Activated CD8-positive, alpha-beta memory T cell treated with anti-CD3 and anti-CD28 coated beads, Interleukin-2, amount 10 ng/mL, durations not matched to agents 7 days and 5 days (primary cell): ENCODE results near the gene ABHD6. TPM values are rescaled to one million over a fixed set of nuclear protein-coding genes. Genes with fewer than 3 reads are reported as not detected.
"Not testable (repeated sequence)": the region's sequence is repeated elsewhere in the genome, so short reads cannot be mapped to it uniquely, and the experiment has no call there.

ENCODE experiments used
- ATAC-seq: fragments of 150-1000 bp; cut with Tn5 transposase; one replicate; pipeline ENCODE4 v1.10.0; 2021; ENCODE audit warnings: moderate library complexity
- CTCF ChIA-PET: fragments of 350-600 bp; sonication (Branson Sonifier 250); formaldehyde crosslinking; loops from one replicate; lab custom pipeline; 2021; ENCODE audit warnings: antibody characterized with exemption; lab: Charles Lee
- DNase-seq: peaks from one replicate; pipeline ENCODE4 v3.0.0-alpha.2; 2020
- H3K27ac Mint-ChIP-seq: one replicate; pipeline ENCODE4 v1.8.0; 2021; ENCODE audit warnings: mild to moderate bottlenecking, mixed read lengths
- H3K27me3 Mint-ChIP-seq: one replicate; pipeline ENCODE4 v1.8.0; 2021; ENCODE audit warnings: mixed read lengths
- H3K36me3 Mint-ChIP-seq: one replicate; pipeline ENCODE4 v1.8.0; 2021; ENCODE audit warnings: mild to moderate bottlenecking, mixed read lengths
- H3K4me1 Mint-ChIP-seq: one replicate; pipeline ENCODE4 v1.8.0; 2021; ENCODE audit warnings: mixed read lengths
- H3K4me3 Mint-ChIP-seq: one replicate; pipeline ENCODE4 v1.8.0; 2021; ENCODE audit warnings: mild to moderate bottlenecking, moderate library complexity, mixed read lengths
- H3K9me3 Mint-ChIP-seq: one replicate; pipeline ENCODE4 v1.8.0; 2022; ENCODE audit warnings: low read depth, mixed read lengths
- total RNA-seq, 2 experiments: library from RNA; stranded (reverse); gene quantifications; one replicate each; pipeline ENCODE4 v1.2.3, GENCODE V29; 2021

The ABHD6 gene
- total RNA-seq, 2 experiments from 2014 or later = 5.0 to 7.3 TPM

DNA sequence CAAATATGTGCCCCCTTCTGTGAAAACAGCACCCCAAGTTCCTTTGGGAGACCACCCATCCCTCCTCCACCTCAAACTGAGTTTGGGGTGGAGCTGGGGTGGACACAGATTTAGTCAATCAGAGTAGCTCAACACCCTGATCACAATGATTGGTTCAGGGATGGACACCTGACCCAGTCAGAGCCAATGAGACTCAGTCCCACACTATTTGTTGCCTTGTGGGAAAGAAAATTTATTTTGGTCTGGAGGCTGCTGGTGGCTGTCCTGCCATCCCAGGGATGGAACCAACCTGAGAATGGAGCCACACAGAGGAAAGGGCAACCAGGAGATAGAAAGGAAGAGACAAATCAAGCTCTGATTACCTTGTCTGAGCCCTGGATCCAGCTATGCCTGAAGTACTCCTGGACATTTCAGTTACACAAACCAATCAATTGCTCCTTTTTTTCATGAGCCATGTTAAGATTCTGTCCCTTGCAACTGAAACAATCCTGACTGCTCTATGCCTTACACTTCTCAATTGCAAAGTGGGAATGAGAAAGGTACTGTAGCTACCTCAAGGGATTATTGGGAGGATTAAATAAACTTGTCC lies 37.4 kb upstream of the ABHD6 start:
- ATAC-seq (no peak), DNase-seq (no peak)
- no peaks in the 10 kb centered on the region for H3K9me3 Mint-ChIP-seq
- peaks cover 6% of the 10 kb centered on the region for H3K4me1 Mint-ChIP-seq
- peaks cover 23% of the 10 kb centered on the region for H3K27me3 Mint-ChIP-seq
- no peak overlapping the region for H3K27ac Mint-ChIP-seq
- no peak overlapping the region for H3K4me3 Mint-ChIP-seq
- H3K36me3 Mint-ChIP-seq = no peaks in the 10 kb centered on the region
- CTCF ChIA-PET = interaction anchor here (1.2 to 1.6 kb wide), 5 partner anchors 12 to 430 kb away, joined by 3 to 6 read pairs (median 3); no protein-coding TSS in a partner anchor

DNA sequence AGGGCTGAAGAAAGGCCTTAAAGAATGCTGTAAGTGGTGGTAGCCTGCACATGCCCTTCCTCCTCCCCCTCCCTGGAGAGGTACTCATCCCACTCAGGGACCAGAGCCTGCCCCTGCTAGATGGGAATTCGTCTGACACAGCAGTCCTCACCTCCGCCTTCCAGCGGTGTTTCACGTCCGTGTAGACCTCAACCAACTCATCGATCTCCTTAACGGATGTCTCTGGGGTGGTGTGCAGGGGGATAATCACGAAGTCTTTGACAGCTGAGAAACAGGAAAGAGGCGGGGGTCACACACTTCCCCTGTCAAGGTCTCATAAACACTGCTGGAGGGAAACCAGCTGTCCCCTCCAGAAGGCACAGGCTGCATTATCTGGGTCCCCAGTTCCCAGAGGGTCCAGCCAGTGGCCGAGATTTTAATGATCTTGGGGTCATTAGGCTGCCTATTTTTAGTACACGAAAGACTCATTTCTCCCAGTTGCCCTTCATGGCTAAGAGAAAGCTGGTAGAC lies 36.7 kb upstream of the ABHD6 start:
- no peak for DNase-seq
- ATAC-seq = no peak
- CTCF ChIA-PET = interaction anchor here (1.2 to 1.7 kb wide), 6 partner anchors 13 to 429 kb away, joined by 3 to 6 read pairs (median 4); no protein-coding TSS in a partner anchor
- no peak overlapping the region for H3K4me3 Mint-ChIP-seq
- peaks cover 6% of the 10 kb centered on the region for H3K4me1 Mint-ChIP-seq
- no peaks in the 10 kb centered on the region for H3K36me3 Mint-ChIP-seq
- no peak overlapping the region for H3K27ac Mint-ChIP-seq
- peaks cover 23% of the 10 kb centered on the region for H3K27me3 Mint-ChIP-seq
- no peaks in the 10 kb centered on the region for H3K9me3 Mint-ChIP-seq

DNA sequence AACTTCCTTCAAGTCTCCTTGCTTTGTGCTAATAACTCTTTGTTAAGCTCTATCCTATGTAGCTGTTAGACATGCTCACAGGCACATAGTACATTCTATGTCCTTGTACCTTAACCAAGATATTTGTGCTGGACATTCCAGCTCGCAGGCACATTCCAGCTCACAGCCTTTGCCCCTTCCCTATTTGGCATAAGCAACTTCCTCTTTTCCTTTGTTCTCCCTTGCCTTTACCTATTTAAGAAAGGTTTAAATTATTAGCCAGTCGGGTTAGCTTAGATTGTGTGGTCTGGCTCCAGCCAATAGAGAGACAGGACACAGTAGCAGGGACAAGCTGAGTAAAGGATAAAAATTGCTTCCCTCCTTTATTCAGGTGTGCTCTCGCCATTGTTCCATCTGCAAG lies 36.1 kb upstream of the ABHD6 start:
- H3K27ac Mint-ChIP-seq, H3K9me3 Mint-ChIP-seq, H3K36me3 Mint-ChIP-seq, ATAC-seq, DNase-seq, H3K4me3 Mint-ChIP-seq: not testable (repeated sequence)
- peaks cover 23% of the 10 kb centered on the region for H3K27me3 Mint-ChIP-seq
- H3K4me1 Mint-ChIP-seq = peaks cover 11% of the 10 kb centered on the region
- CTCF ChIA-PET = interaction anchor here (1.4 to 1.7 kb wide), 3 partner anchors 14 to 17 kb away, joined by 3 to 6 read pairs (median 5); no protein-coding TSS in a partner anchor

DNA sequence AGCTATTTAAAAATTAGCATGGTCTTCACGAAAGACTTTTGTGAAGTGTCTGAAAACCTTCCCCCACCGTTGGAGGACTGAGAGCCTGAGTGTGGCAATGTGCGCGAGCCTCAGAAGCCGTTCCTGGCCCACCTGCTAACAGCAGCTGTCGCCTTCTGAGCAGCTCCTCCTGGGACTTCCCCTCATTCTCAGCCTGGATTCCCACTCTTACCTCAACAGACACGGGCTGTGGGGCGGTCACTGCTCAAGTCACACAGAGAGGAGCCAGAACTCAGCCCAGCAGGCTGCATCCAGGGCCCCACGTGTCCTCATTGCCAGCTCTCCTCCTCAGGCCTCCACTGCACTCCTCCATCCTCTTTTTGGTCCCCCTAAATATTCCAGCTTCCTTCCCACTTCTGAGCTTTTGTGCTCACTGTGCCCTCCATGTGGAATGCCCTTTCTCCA lies 34.7 kb upstream of the ABHD6 start:
- CTCF ChIA-PET = interaction anchor here (0.9 to 1.3 kb wide), 4 partner anchors 12 to 26 kb away, joined by 3 to 4 read pairs (median 3); no protein-coding TSS in a partner anchor
- peaks cover 12% of the 10 kb centered on the region for H3K4me1 Mint-ChIP-seq
- H3K4me3 Mint-ChIP-seq = no peak overlapping the region
- H3K27ac Mint-ChIP-seq = no peak overlapping the region
- no peak for ATAC-seq
- no peak for DNase-seq
- peaks cover 23% of the 10 kb centered on the region for H3K27me3 Mint-ChIP-seq
- H3K9me3 Mint-ChIP-seq = no peaks in the 10 kb centered on the region
- H3K36me3 Mint-ChIP-seq = no peaks in the 10 kb centered on the region

DNA sequence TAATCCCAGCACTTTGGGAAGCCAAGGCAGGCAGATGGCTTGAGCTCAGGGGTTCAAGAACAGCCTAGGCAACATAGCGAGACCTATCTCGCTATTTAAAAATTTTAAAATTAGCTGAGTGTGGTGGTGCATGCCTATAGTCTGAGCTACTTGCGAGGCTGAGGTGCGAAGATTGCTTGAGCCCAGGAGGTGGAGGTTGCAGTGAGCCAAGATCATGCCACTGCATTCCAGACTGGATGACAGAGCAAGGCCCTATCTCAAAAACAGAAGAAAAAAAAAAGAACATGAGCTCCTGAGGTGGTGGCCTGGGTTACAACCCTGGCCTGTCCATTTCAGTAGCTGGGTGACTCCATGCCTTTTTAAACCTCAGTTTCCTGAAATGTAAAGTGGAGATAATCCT lies 34.1 kb upstream of the ABHD6 start:
- no peaks in the 10 kb centered on the region for H3K9me3 Mint-ChIP-seq
- peaks cover 23% of the 10 kb centered on the region for H3K27me3 Mint-ChIP-seq
- H3K36me3 Mint-ChIP-seq = no peaks in the 10 kb centered on the region
- H3K4me3 Mint-ChIP-seq = no peak overlapping the region
- peaks cover 12% of the 10 kb centered on the region for H3K4me1 Mint-ChIP-seq
- ATAC-seq = no peak
- no peak overlapping the region for H3K27ac Mint-ChIP-seq
- CTCF ChIA-PET = interaction anchor here (0.9 to 1.2 kb wide), 4 partner anchors 12 to 18 kb away, joined by 3 to 4 read pairs (median 3); no protein-coding TSS in a partner anchor
- DNase-seq = no peak

DNA sequence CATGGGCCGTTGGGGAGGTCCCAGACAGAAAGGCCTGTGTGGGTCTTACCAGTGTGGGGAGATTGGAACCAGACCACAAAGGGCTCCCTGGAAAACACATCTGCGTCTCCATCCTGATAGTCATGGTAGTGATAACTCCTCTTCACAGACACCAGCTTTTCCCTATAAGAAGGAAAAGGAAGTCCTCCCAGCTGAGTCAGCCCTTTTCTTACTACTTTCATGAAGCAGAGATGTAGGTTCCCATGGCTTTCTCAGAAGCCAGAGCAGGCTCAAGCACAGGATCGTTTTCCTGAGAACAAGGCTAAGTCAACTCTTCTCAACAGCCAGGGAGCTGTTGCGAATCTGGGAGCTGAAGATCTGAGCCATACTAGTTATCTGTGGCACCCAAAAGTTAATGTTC lies 32.9 kb upstream of the ABHD6 start:
- H3K4me3 Mint-ChIP-seq = no peak overlapping the region
- ATAC-seq = no peak
- peaks cover 12% of the 10 kb centered on the region for H3K4me1 Mint-ChIP-seq
- H3K36me3 Mint-ChIP-seq = no peaks in the 10 kb centered on the region
- peaks cover 26% of the 10 kb centered on the region for H3K27me3 Mint-ChIP-seq
- CTCF ChIA-PET = no interaction called here
- H3K27ac Mint-ChIP-seq = no peak overlapping the region
- no peak for DNase-seq
- no peaks in the 10 kb centered on the region for H3K9me3 Mint-ChIP-seq

DNA sequence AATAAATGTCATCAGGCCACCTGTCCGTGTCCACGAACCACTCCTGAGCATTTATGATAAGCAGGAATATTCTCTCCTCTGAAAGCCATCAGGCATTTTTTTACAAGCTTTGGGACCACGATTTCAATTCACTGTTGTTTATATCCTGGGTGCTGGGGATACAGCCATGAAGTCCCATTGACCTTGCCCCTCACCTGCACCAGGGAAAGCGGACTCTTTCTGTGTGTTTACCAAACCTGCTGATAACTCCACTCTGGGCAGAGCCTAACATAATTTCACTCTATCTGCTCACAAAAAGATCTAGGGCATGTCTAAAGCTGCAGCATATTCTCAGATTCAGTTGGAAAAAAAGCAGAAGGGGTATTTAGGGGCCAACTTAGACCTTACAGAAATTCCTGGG lies 31.6 kb upstream of the ABHD6 start:
- H3K9me3 Mint-ChIP-seq = no peaks in the 10 kb centered on the region
- H3K36me3 Mint-ChIP-seq = no peaks in the 10 kb centered on the region
- H3K27me3 Mint-ChIP-seq = peaks cover 24% of the 10 kb centered on the region
- H3K27ac Mint-ChIP-seq = no peak overlapping the region
- no peak overlapping the region for H3K4me3 Mint-ChIP-seq
- ATAC-seq = no peak
- DNase-seq = no peak
- CTCF ChIA-PET = interaction anchor here (0.8 kb wide), 1 partner anchor 29 kb away, joined by 3 read pairs; no protein-coding TSS in a partner anchor
- H3K4me1 Mint-ChIP-seq = peaks cover 10% of the 10 kb centered on the region

DNA sequence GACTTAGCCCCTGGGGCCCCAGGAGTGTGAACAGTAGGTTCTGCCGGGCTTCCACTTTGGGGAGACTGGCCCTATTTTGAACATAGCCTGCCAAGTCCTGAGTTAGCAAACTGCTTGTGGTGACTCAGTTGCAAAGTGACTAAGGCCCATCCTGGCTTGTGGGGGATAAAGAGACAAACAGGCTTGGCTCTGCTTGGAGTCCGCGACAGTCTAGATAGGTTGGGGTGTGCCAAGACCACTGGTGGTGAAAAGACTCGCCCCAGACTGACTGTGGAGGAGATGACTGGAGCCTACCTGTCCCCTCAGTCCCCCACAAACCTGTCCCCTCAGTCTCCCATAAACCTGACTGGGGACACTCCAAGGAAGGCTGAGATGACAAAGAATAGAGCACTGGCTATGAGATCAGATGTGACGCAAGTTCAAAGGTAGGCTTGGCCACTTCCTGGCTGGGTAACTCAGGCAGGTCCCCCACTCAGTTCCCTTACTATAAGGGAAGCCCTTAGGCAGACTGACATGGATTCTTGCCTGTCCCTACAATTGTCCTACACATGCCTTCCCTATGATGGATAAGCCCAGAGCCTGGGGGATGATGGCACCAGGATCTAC lies 31.1 kb upstream of the ABHD6 start:
- ATAC-seq = peak; percentile 45
- Mint-ChIP-seq H3K9me3 (no peaks in the 10 kb centered on the region), H3K27me3 (peaks cover 20% of the 10 kb centered on the region), H3K27ac (no peak overlapping the region), H3K4me3 (no peak overlapping the region), H3K4me1 (peaks cover 10% of the 10 kb centered on the region), H3K36me3 (no peaks in the 10 kb centered on the region)
- DNase-seq = no peak
- CTCF ChIA-PET = no interaction called here

DNA sequence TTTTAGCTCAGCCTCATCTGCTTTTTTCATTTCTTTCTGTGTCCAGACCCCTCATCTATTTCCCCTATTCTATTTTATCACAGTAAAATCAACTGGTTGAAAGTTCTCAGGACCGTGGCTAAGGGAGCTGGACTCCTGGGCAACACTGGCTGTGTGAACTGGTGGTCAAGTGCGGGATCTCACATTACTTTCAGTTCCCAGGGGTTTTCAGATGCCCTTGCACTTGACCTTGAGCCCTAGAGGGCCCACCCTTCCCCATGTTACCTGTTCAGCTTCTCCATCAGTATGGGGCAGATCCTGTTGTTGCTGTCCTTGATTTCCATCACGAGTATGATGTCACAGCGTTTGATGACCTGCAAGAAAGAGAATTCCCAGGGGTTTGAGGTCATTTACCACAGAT lies 29.6 kb upstream of the ABHD6 start:
- ATAC-seq = no peak
- no peak overlapping the region for H3K27ac Mint-ChIP-seq
- H3K4me1 Mint-ChIP-seq = peaks cover 10% of the 10 kb centered on the region

DNA sequence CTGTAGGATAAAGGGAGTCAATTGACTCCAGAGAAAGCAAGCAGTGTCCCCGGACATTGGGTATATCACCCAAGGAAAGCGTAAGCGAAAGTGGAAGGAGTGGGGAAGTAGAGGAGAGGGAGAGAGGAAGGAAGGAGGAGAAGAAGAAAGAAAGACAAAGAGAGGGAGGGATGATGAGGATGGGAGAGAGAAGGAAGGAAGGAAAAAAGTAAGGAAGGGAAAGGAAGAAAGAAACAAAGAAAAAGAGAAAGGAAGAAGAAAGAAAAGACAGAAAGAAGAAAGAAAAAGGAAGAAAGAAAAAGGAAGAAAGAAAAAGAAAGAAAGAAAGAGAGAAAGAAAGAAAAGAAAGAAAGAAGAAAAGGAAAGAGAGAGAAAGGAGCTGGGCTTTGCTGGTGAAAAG lies 27.7 kb upstream of the ABHD6 start:
- no peak overlapping the region for H3K27ac Mint-ChIP-seq
- H3K36me3 Mint-ChIP-seq = no peaks in the 10 kb centered on the region
- H3K4me1 Mint-ChIP-seq = peaks cover 17% of the 10 kb centered on the region
- peaks cover 14% of the 10 kb centered on the region for H3K27me3 Mint-ChIP-seq
- CTCF ChIA-PET = interaction anchor here (1.0 to 2.3 kb wide), 3 partner anchors 22 to 32 kb away, joined by 3 to 7 read pairs (median 7); partner anchors contain the start of gene ABHD6
- DNase-seq = no peak
- no peak for ATAC-seq
- H3K9me3 Mint-ChIP-seq = no peaks in the 10 kb centered on the region
- H3K4me3 Mint-ChIP-seq = no peak overlapping the region

More for the DNA sequence above, 29.6 kb upstream of the ABHD6 start:
- Mint-ChIP-seq H3K27me3 (peaks cover 15% of the 10 kb centered on the region), H3K9me3 (no peaks in the 10 kb centered on the region), H3K4me3 (no peak overlapping the region), H3K36me3 (no peaks in the 10 kb centered on the region)
- CTCF ChIA-PET = interaction anchor here (1.8 kb wide), 1 partner anchor 9 kb away, joined by 7 read pairs; no protein-coding TSS in a partner anchor
- no peak for DNase-seq

DNA sequence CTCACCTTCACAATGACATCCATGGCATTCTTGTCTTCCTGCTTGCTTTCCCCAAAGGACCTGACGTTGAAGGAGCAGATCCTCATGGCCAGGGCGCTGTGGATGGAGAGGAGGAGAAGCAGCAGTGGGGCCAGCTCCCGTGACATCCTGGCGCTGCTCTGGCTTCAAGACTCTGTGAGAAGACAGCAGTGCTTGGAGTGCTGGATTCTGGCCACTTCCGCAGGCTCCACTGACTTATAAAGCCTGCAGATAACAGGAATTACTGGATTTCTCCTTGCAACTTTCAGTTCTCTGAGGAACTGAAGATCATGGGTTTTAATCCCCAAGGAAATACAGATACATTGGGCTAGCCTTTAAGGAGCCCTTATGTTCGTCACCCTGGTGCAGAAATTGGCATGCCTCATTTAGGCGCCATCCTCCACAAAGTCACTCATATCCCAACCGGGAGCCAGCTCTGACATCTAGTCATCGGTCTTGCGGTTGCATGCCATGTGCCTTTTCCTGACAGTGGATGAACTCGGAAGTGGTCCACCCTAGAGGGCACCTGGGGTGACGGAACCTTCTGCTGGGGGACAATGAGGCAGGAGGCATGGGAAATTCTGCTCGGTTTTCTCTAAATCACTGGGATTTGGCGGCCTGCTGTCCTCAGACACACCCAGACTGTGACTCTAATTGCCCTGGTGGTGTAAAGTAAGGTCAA lies 26.7 kb upstream of the ABHD6 start, which contains the start of gene DNASE1L3:
TSS of gene DNASE1L3 (minus strand) at position 212 of the 700 bp plus-strand sequence. CDS start at position 146, 66 bp downstream.
- CTCF ChIA-PET = interaction anchor here (1.0 to 2.3 kb wide), 3 partner anchors 23 to 33 kb away, joined by 3 to 7 read pairs (median 7); partner anchors contain the start of gene ABHD6
- no peak within 1 kb of the TSS for H3K4me3 Mint-ChIP-seq
- no peak within 1 kb of the TSS for H3K27ac Mint-ChIP-seq
- peaks cover 24% of the 10 kb centered on the region for H3K4me1 Mint-ChIP-seq
- no peaks in the 10 kb centered on the region for H3K9me3 Mint-ChIP-seq
- H3K36me3 Mint-ChIP-seq = no peaks in the 10 kb centered on the region
- ATAC-seq = no peak
- no peak for DNase-seq
- H3K27me3 Mint-ChIP-seq = peaks cover 14% of the 10 kb centered on the region

DNA sequence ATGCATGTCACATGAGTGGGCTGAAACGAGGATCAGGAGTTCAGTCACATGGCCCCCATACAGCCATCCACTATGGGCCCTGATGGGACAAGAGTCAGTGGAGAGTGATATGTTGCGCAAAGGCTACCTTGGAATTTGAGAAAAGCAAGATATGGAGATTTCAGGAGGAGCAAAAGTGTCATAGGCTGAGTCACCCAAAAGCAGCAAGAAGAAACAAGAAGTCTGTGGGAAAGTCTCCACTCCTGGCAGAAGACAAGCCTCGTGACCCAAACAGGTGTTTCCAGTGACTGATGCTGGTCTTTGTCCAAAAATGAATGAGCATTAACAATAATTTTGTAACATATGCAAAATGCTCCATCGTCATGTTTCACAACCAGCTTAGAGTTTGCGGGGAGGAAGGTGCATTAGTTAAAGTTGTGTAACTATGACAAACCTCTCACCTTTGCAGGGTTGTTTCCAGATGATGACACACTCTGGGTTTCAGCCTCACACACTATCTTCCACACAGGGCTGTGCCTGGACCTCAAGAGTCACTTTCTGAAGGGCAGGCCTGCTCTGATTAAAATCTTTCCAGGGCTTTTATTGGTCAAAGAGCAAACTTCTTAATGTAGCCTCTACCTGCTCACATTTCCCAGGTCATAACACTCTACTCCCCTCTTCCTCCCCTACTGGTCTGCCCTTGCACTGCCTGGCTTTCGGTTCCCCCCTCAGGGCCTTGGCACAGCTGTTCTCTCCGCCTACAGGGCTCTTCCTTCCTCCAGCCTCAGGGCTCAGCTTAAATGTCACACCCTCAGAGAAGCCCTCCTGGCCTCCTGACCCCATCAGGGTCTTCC lies 22.9 kb upstream of the ABHD6 start:
- Mint-ChIP-seq H3K4me3 (no peak overlapping the region), H3K27ac (peak overlapping the region; percentile 11), H3K27me3 (peaks cover 9% of the 10 kb centered on the region), H3K4me1 (peaks cover 31% of the 10 kb centered on the region), H3K36me3 (no peaks in the 10 kb centered on the region), H3K9me3 (no peaks in the 10 kb centered on the region)
- ATAC-seq = peak; percentile 67
- DNase-seq = peak; percentile 54
- CTCF ChIA-PET = interaction anchor here (0.8 to 4.0 kb wide), 6 partner anchors 12 to 92 kb away, joined by 3 to 21 read pairs (median 6); no protein-coding TSS in a partner anchor
